ENCODE measurements around the gene LGMN. TPM values are rescaled to one million over a fixed set of nuclear protein-coding genes. Genes with fewer than 3 reads are reported as not detected.

Gene LGMN
- total RNA-seq, 1 experiment from 2014 or later = 48.8 TPM

DNA sequence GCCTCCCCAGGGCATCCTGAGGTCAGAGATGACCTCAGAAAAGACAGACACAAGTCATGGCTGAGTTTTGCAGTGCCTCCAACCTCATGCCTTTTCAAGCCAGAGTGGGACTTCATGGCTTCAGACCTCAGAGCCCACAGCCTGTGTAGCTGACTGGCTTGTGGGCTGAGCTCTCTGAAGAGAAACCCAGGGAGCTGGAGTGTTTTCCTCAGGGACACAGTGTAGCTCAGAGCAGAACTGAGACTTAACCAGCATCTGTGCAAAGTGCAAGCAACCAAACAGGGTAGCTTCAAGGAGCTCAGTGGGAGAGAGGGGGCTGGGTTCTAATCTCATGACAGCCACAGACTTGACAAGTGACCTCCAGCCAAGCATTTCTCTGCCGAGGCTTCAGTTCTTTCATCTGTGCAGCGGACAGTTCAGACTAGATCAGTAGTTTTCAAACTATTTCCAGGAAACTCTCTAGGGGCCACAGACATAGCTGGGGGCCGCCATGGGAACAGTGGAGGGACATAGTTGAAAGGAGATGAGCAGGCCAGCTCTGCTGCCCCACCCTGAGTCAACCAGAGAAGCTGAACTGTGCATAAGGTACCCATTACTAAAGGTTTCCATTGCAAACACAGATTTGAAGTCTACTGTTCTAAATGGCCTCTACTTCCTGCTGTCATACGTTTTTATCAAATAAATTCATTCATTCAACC is 80.0 kb downstream of the LGMN start:
- Histone ChIP-seq H3K4me3 (no peak overlapping the region), H2AFZ (no peak overlapping the region), H3K9me3 (ENCODE audit: insufficient read depth, low read depth) (no peaks in the 10 kb centered on the region), H3K4me2 (no peak overlapping the region), H3K36me3 (ENCODE audit: low read depth) (no peaks in the 10 kb centered on the region; the same call in 1 of the 2 replicates), H3F3A (ENCODE audit: insufficient read depth, low read depth) (no peaks in the 10 kb centered on the region), H3K79me2 (ENCODE audit: low read depth) (no peaks in the 10 kb centered on the region), H3K27ac (no peak overlapping the region), H3K27me3 (ENCODE audit: insufficient read depth, low read depth) (no peaks in the 10 kb centered on the region), H3K4me1 (replicated peaks; ENCODE audit: insufficient read depth) (no peaks in the 10 kb centered on the region), H4K20me1 (ENCODE audit: insufficient read depth) (no peaks in the 10 kb centered on the region), H3K9me2 (ENCODE audit: insufficient read depth) (no peaks in the 10 kb centered on the region)
- ChIA-PET POLR2A (ENCODE audit: unreplicated experiment) (interaction anchor here (0.6 kb wide), 1 partner anchor 212 kb away, joined by 6 read pairs; no protein-coding TSS in a partner anchor), CTCF (no interaction called here)
- no TSS peak for BruUV-seq (replicated peaks)
- no peak for TF ChIP-seq EZH2 (IDR thresholded peaks at IDR 0.05; ENCODE audit: low read depth)
- TF ChIP-seq, protein P1, sequence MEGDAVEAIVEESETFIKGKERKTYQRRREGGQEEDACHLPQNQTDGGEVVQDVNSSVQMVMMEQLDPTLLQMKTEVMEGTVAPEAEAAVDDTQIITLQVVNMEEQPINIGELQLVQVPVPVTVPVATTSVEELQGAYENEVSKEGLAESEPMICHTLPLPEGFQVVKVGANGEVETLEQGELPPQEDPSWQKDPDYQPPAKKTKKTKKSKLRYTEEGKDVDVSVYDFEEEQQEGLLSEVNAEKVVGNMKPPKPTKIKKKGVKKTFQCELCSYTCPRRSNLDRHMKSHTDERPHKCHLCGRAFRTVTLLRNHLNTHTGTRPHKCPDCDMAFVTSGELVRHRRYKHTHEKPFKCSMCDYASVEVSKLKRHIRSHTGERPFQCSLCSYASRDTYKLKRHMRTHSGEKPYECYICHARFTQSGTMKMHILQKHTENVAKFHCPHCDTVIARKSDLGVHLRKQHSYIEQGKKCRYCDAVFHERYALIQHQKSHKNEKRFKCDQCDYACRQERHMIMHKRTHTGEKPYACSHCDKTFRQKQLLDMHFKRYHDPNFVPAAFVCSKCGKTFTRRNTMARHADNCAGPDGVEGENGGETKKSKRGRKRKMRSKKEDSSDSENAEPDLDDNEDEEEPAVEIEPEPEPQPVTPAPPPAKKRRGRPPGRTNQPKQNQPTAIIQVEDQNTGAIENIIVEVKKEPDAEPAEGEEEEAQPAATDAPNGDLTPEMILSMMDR (conservative IDR thresholded peaks at IDR 0.05) = no peak
- intact Hi-C loops (cut with micrococcal nuclease; ENCODE audit: unreplicated experiment) = no loop called here
- DNase-seq = no peak

DNA sequence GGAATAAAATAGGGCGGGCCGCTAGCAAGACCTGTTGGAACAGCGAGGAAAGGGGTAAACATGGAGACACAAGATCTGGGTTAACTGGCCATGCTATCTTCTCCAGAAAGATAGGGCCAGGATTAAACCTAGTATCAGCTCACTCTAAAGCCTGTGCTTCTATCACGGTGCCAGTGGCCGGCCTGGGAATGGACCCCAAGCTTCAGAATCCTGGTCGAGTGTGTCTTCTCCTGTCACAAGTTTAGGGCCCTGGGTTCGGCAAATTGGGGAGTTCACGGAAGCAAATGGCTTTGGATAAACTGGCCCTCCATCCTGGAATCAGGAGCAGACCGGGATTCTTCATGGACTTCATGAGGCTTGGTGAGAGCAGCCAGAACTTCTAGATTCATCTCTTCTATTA is 82.2 kb downstream of the LGMN start:
- H3K79me2 ChIP-seq (ENCODE audit: low read depth) = no peaks in the 10 kb centered on the region
- POLR2A ChIA-PET (ENCODE audit: unreplicated experiment) = no interaction called here
- H3K4me1 ChIP-seq (replicated peaks; ENCODE audit: insufficient read depth) = no peaks in the 10 kb centered on the region
- no peaks in the 10 kb centered on the region for H3K9me2 ChIP-seq (ENCODE audit: insufficient read depth)
- intact Hi-C loops (cut with micrococcal nuclease; ENCODE audit: unreplicated experiment) = no loop called here
- CTCF ChIA-PET = no interaction called here
- DNase-seq = no peak
- BruUV-seq (replicated peaks) = no TSS peak
- peaks cover 4% of the 10 kb centered on the region; the same call in 1 of the 2 replicates for H3F3A ChIP-seq (ENCODE audit: insufficient read depth, low read depth)
- no peaks in the 10 kb centered on the region; the same call in 1 of the 2 replicates for H3K36me3 ChIP-seq (ENCODE audit: low read depth)
- H4K20me1 ChIP-seq (ENCODE audit: insufficient read depth) = no peaks in the 10 kb centered on the region
- H3K9me3 ChIP-seq (ENCODE audit: insufficient read depth, low read depth) = no peaks in the 10 kb centered on the region
- H2AFZ ChIP-seq = no peak overlapping the region
- H3K27ac ChIP-seq = no peak overlapping the region
- no peak overlapping the region for H3K4me3 ChIP-seq
- no peak overlapping the region for H3K4me2 ChIP-seq
- no peaks in the 10 kb centered on the region for H3K27me3 ChIP-seq (ENCODE audit: insufficient read depth, low read depth)
- no peak for TF ChIP-seq EZH2 (IDR thresholded peaks at IDR 0.05; ENCODE audit: low read depth)
- TF ChIP-seq, protein P1 (conservative IDR thresholded peaks at IDR 0.05) = no peak

DNA sequence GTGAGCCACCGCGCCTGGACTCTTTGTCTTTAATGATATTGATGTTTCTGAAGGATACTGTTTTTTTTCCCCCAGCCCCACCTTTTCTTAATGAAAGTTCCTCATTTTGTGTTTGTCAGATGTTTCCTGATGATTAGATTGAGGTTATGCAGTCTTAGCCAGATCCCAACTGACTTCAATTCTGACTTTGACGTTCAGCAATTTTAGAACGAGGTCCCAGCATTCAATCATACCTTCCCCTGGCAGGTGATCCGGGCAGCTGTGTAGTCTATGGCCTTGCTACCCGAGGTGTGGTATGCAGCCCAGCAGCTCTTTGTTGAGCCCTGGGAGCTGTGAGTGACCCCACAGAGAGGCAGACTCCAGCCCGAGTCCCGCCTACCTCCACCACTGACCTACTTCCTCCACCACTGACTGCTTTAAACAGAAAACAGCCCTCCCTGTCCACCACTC is 82.7 kb downstream of the LGMN start:
- ChIA-PET POLR2A (ENCODE audit: unreplicated experiment) (no interaction called here), CTCF (no interaction called here)
- Histone ChIP-seq H3K4me3 (no peak overlapping the region), H4K20me1 (ENCODE audit: insufficient read depth) (no peaks in the 10 kb centered on the region), H3K36me3 (ENCODE audit: low read depth) (no peaks in the 10 kb centered on the region; the same call in 1 of the 2 replicates), H3K9me2 (ENCODE audit: insufficient read depth) (no peaks in the 10 kb centered on the region), H3F3A (ENCODE audit: insufficient read depth, low read depth) (peaks cover 4% of the 10 kb centered on the region; the same call in 1 of the 2 replicates), H3K4me2 (no peak overlapping the region), H3K9me3 (ENCODE audit: insufficient read depth, low read depth) (no peaks in the 10 kb centered on the region), H3K27ac (no peak overlapping the region), H3K79me2 (ENCODE audit: low read depth) (no peaks in the 10 kb centered on the region), H3K27me3 (ENCODE audit: insufficient read depth, low read depth) (no peaks in the 10 kb centered on the region), H2AFZ (no peak overlapping the region), H3K4me1 (replicated peaks; ENCODE audit: insufficient read depth) (no peaks in the 10 kb centered on the region)
- intact Hi-C loops (cut with micrococcal nuclease; ENCODE audit: unreplicated experiment) = no loop called here
- DNase-seq = no peak
- BruUV-seq (replicated peaks) = no TSS peak
- TF ChIP-seq EZH2 (IDR thresholded peaks at IDR 0.05; ENCODE audit: low read depth) = no peak
- TF ChIP-seq, protein P1 (conservative IDR thresholded peaks at IDR 0.05) = no peak

Measured in PC-9 (cell line).